Activated T-cell treated with anti-CD3 and anti-CD28 coated beads, Interleukin-2, amount 50 U/mL, for 24 hours (primary cell): Measurements from ENCODE around the gene OSBPL9.
"Not testable (repeated sequence)": the region's sequence is repeated elsewhere in the genome, so short reads cannot be mapped to it uniquely, and the experiment has no call there.

Source experiments
- DNase-seq: peaks from one replicate; pipeline ENCODE4 v3.0.0-alpha.2; 2020
- H3K27ac Mint-ChIP-seq: 2 replicates; pipeline ENCODE4 v1.8.0; 2020; ENCODE audit warnings: mild to moderate bottlenecking, mixed read lengths
- H3K27me3 Mint-ChIP-seq: 2 replicates; pipeline ENCODE4 v1.8.0; 2020; ENCODE audit warnings: mixed read lengths
- H3K36me3 Mint-ChIP-seq: 2 replicates; pipeline ENCODE4 v1.8.0; 2020; ENCODE audit warnings: low read depth, mixed read lengths
- H3K4me1 Mint-ChIP-seq: 2 replicates; pipeline ENCODE4 v1.8.0; 2020; ENCODE audit warnings: low read depth, mixed read lengths
- H3K4me3 Mint-ChIP-seq: 2 replicates; pipeline ENCODE4 v1.8.0; 2020; ENCODE audit warnings: mild to moderate bottlenecking, moderate library complexity, mixed read lengths
- H3K9me3 Mint-ChIP-seq: 2 replicates; pipeline ENCODE4 v1.8.0; 2020; ENCODE audit warnings: mixed read lengths

Gene OSBPL9

GRCh38 chr1:51636764-51637522, 20.1 kb downstream of the OSBPL9 start:
- Mint-ChIP-seq H3K4me1 (peaks cover 17% of the 10 kb centered on the region), H3K27ac (no peak overlapping the region), H3K27me3 (no peaks in the 10 kb centered on the region), H3K4me3 (no peak overlapping the region), H3K36me3 (no peaks in the 10 kb centered on the region), H3K9me3 (no peaks in the 10 kb centered on the region)
- DNase-seq, result no peak

GRCh38 chr1:51638350-51638749, 21.5 kb downstream of the OSBPL9 start:
- H3K27me3 Mint-ChIP-seq, result no peaks in the 10 kb centered on the region
- peaks cover 19% of the 10 kb centered on the region for H3K4me1 Mint-ChIP-seq
- no peaks in the 10 kb centered on the region for H3K9me3 Mint-ChIP-seq
- no peak for DNase-seq
- H3K36me3 Mint-ChIP-seq, result peaks cover 2% of the 10 kb centered on the region
- H3K4me3 Mint-ChIP-seq, result no peak overlapping the region
- no peak overlapping the region for H3K27ac Mint-ChIP-seq

GRCh38 chr1:51639694-51640093, 22.8 kb downstream of the OSBPL9 start:
- Mint-ChIP-seq H3K27me3 (no peaks in the 10 kb centered on the region), H3K4me3 (no peak overlapping the region), H3K36me3 (peaks cover 4% of the 10 kb centered on the region), H3K9me3 (peaks cover 2% of the 10 kb centered on the region), H3K4me1 (peaks cover 16% of the 10 kb centered on the region), H3K27ac (no peak overlapping the region)
- no peak for DNase-seq

GRCh38 chr1:51641096-51641495, 24.2 kb downstream of the OSBPL9 start:
- H3K4me1 Mint-ChIP-seq, result peaks cover 14% of the 10 kb centered on the region
- peaks cover 9% of the 10 kb centered on the region for H3K36me3 Mint-ChIP-seq
- no peak for DNase-seq
- H3K9me3 Mint-ChIP-seq, result peaks cover 2% of the 10 kb centered on the region
- H3K27me3 Mint-ChIP-seq, result no peaks in the 10 kb centered on the region
- no peak overlapping the region for H3K4me3 Mint-ChIP-seq
- H3K27ac Mint-ChIP-seq, result no peak overlapping the region

GRCh38 chr1:51642739-51643142, 25.8 kb downstream of the OSBPL9 start:
- peaks cover 2% of the 10 kb centered on the region for H3K9me3 Mint-ChIP-seq
- H3K4me1 Mint-ChIP-seq, result peaks cover 9% of the 10 kb centered on the region
- no peak overlapping the region for H3K4me3 Mint-ChIP-seq
- peaks cover 9% of the 10 kb centered on the region for H3K36me3 Mint-ChIP-seq
- no peak for DNase-seq
- H3K27ac Mint-ChIP-seq, result no peak overlapping the region
- H3K27me3 Mint-ChIP-seq, result no peaks in the 10 kb centered on the region

GRCh38 chr1:51643362-51643761, 26.5 kb downstream of the OSBPL9 start:
- peaks cover 9% of the 10 kb centered on the region for H3K36me3 Mint-ChIP-seq
- no peaks in the 10 kb centered on the region for H3K27me3 Mint-ChIP-seq
- H3K4me3 Mint-ChIP-seq, result no peak overlapping the region
- no peak overlapping the region for H3K27ac Mint-ChIP-seq
- peaks cover 2% of the 10 kb centered on the region for H3K9me3 Mint-ChIP-seq
- H3K4me1 Mint-ChIP-seq, result peaks cover 9% of the 10 kb centered on the region
- DNase-seq, result no peak

GRCh38 chr1:51644020-51644419, 27.1 kb downstream of the OSBPL9 start:
- H3K27me3 Mint-ChIP-seq, result no peaks in the 10 kb centered on the region
- H3K4me3 Mint-ChIP-seq, result no peak overlapping the region
- H3K9me3 Mint-ChIP-seq, result peaks cover 2% of the 10 kb centered on the region
- H3K27ac Mint-ChIP-seq, result no peak overlapping the region
- peaks cover 9% of the 10 kb centered on the region for H3K36me3 Mint-ChIP-seq
- H3K4me1 Mint-ChIP-seq, result peaks cover 8% of the 10 kb centered on the region
- no peak for DNase-seq

GRCh38 chr1:51644533-51645197, 27.8 kb downstream of the OSBPL9 start:
- Mint-ChIP-seq H3K27ac (no peak overlapping the region), H3K4me3 (no peak overlapping the region), H3K9me3 (peaks cover 2% of the 10 kb centered on the region), H3K36me3 (peaks cover 9% of the 10 kb centered on the region), H3K27me3 (no peaks in the 10 kb centered on the region), H3K4me1 (peaks cover 7% of the 10 kb centered on the region)
- no peak for DNase-seq

- DNase-seq, H3K4me3 Mint-ChIP-seq, H3K27ac Mint-ChIP-seq, H3K4me1 Mint-ChIP-seq, H3K9me3 Mint-ChIP-seq, H3K27me3 Mint-ChIP-seq: not testable (repeated sequence)
- peaks cover 13% of the 10 kb centered on the region for H3K36me3 Mint-ChIP-seq
Measured at GRCh38 chr1:51646592-51646991, 29.7 kb downstream of the OSBPL9 start.

GRCh38 chr1:51648180-51649109, 31.6 kb downstream of the OSBPL9 start:
- Mint-ChIP-seq H3K4me1 (peaks cover 7% of the 10 kb centered on the region), H3K27me3 (no peaks in the 10 kb centered on the region), H3K36me3 (peaks cover 21% of the 10 kb centered on the region), H3K9me3 (peaks cover 2% of the 10 kb centered on the region), H3K27ac (no peak overlapping the region), H3K4me3 (no peak overlapping the region)
- no peak for DNase-seq

GRCh38 chr1:51649593-51650091, 32.8 kb downstream of the OSBPL9 start:
- no peaks in the 10 kb centered on the region for H3K9me3 Mint-ChIP-seq
- no peak for DNase-seq
- H3K4me1 Mint-ChIP-seq, result peaks cover 4% of the 10 kb centered on the region
- H3K27me3 Mint-ChIP-seq, result no peaks in the 10 kb centered on the region
- H3K36me3 Mint-ChIP-seq, result peaks cover 22% of the 10 kb centered on the region
- no peak overlapping the region for H3K27ac Mint-ChIP-seq
- H3K4me3 Mint-ChIP-seq, result no peak overlapping the region

GRCh38 chr1:51650198-51650597, 33.3 kb downstream of the OSBPL9 start:
- peaks cover 21% of the 10 kb centered on the region for H3K36me3 Mint-ChIP-seq
- peaks cover 2% of the 10 kb centered on the region for H3K4me1 Mint-ChIP-seq
- H3K9me3 Mint-ChIP-seq, result no peaks in the 10 kb centered on the region
- H3K27ac Mint-ChIP-seq, result no peak overlapping the region
- no peaks in the 10 kb centered on the region for H3K27me3 Mint-ChIP-seq
- H3K4me3 Mint-ChIP-seq, result no peak overlapping the region
- DNase-seq, result no peak

GRCh38 chr1:51651552-51651942, 34.7 kb downstream of the OSBPL9 start:
- Mint-ChIP-seq H3K4me3 (no peak overlapping the region), H3K4me1 (peaks cover 2% of the 10 kb centered on the region), H3K27me3 (no peaks in the 10 kb centered on the region), H3K36me3 (peaks cover 24% of the 10 kb centered on the region), H3K9me3 (no peaks in the 10 kb centered on the region), H3K27ac (no peak overlapping the region)
- DNase-seq, result no peak

- Mint-ChIP-seq H3K27ac (no peak overlapping the region), H3K9me3 (no peaks in the 10 kb centered on the region), H3K36me3 (peaks cover 24% of the 10 kb centered on the region), H3K27me3 (no peaks in the 10 kb centered on the region), H3K4me1 (peaks cover 2% of the 10 kb centered on the region), H3K4me3 (no peak overlapping the region)
- DNase-seq, result no peak
Measured at GRCh38 chr1:51652599-51652998, 35.7 kb downstream of the OSBPL9 start.
